OCI-M2 (cell line): ENCODE data around the gene GRAPL.
"Not testable (repeated sequence)": the region's sequence is repeated elsewhere in the genome, so short reads cannot be mapped to it uniquely, and the experiment has no call there.

ENCODE experiments used
- DNase-seq: peaks from one replicate; lab custom pipeline; 2025; ENCODE audit not compliant: unreplicated experiment; lab: John Stamatoyannopoulos, UW

Gene GRAPL

DNA sequence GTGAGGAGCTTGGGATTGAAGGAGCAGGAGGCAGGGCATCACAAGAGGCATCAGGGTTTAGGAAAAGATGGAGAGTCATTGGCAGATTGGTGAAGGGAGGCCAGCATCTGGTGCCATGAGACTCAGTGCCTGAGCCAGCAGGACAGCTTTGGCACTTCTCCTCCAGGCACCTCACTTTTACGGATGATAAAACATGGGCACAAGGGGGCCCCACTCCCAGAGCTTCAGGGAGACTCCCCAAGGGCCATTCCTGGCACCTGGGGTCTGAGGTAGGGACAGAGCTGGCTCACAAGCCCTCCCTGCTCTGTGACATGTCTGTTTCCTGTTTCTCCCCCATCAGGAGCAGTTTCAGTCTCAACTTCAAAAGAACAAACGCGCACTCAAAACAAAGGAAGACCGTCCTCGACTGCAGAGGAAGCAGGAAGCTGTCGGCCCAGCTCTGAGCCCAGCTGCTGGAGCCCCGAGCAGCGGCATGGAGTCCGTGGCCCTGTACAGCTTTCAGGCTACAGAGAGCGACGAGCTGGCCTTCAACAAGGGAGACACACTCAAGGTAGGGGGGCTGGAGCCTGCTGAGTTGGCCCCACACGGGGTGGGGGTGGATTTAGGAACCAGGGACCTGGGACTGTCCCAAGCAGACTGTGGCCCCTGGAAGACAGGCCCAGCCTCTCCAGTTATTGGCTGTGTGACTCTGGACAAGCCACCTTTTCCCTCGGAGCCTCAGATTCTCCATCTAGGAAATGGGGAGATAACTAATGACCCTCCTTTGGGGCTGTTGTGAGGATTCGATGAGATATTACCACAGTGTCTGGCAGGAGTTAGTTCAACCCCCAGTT lies at the start of gene GRAPL:
GRAPL (plus strand) TSS at position 442 of the 833 bp plus-strand sequence; CDS start at position 473, 31 bp downstream.
- DNase-seq: not testable (repeated sequence)

DNA sequence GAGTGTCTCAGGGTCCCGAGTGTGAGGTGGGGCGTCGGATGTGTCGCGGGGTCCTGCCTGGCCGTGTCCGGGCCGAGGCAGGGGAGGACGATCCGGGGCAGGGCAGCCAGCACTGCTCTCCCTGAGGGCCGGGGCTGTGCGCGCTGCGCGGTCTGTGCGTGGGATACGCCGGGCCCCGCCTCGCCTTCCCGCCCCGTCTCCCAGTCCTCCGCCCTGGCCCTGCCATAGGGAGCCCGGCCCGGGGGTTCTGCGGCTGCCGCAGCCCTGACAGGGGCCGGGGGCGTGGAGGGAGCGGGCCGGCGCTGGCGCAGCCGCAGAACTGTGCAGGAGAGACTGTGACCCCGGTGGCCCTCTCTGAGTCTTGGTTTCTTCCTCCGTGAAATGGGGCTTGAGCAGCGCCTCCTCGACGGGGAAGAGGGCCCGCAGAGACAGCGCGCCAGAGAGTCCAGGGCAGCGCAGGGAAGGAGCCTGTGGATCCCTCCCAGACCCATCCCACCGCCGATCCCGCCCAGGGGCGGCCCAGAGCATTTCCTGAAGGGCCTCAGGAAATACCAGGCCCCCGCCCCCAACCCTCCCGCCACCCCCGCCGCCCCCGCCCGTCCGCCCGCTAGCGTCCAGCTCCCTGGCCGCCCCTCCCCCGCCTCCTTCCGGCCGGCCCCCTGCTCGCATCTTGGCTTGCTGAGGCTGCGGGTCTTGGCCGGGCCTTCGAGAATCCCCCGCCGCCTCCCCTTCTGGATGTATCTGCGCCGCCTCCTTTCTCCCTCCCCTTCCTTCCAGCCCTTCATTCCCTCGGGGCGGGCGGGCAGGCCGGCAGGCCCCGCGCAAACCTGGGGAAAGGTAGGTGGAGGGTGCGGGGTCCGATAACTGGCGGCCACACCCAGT lies 38.3 kb upstream of the GRAPL start:
- DNase-seq: not testable (repeated sequence)

DNA sequence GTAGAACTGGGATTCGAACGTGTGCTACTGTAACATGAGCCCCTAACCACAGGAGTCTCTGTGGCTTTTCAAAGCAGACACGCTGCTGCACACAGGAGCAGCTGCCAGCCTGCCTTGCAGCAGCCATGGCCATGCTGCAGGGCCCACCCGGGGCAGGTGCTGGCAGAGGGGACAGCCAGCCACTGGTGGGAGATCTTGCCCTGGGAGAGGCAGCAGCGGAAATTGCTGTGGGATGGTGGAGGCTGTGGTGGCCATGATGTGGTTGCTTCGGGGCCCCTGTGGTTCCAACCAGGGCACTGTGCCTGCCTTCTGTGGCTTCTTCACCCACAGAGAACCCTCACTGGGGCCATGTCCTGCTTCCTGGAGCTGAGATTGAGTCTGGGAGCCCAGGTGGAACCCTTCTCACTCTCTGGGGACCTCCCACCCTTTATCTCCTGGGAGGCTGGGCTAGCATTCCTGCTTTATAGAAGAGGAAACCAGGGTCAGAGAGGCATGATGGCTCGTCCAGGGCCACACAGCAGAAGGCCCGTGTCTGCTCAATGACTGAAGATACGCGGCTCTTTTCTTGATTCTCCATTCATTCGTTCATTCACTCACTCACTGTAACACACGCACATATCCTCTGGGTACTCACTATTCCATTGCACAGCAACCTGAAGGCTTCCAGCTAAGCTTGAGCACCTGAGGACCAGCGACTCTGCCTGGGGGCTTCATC lies 37.2 kb upstream of the GRAPL start:
- DNase-seq: not testable (repeated sequence)

DNA sequence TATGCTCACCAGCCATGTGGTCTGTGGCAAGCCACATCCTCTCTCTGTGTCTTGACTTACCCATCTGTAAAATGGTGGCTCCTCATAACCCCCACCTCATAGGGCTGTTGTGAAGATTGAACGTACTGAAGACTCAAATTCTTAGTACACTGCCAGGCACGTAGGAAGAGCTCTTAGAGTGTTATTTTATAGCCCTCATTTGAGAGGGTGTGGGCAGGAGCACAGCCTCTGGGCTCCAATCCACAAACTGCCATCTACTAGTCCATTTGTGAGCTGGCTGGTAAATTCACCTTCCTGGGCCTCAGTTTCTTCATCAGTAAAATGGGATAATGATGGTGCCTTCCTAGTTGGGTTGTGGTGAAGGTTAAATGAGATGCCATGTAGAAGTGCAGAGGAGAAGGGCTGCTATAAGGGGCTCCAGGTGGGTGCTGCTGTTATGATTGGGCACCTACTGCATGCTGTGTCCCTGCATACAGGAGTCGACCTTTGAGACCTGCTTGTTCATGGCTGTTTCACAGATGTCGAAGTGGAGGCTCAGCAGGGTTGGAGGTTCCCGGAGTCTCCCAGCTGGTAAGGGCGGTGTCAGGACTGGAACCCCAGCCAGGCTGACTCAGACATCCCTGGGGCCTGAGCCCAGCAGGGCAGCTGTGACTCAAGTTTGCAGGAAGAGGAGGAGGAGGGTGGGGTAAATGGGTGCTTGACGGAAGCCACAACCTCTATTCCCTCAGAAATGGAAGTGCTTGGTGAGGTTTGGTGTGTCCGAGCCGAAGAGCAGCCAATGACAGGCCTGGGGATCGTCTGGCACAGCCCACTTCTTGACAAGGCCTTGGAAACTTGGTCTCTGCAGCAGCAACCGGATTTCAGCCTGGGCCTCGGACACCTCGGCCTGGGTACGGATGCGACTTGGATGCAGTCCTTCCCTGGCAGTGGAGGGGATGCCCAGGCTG lies 34.4 kb upstream of the GRAPL start:
- not testable (repeated sequence) for DNase-seq

DNA sequence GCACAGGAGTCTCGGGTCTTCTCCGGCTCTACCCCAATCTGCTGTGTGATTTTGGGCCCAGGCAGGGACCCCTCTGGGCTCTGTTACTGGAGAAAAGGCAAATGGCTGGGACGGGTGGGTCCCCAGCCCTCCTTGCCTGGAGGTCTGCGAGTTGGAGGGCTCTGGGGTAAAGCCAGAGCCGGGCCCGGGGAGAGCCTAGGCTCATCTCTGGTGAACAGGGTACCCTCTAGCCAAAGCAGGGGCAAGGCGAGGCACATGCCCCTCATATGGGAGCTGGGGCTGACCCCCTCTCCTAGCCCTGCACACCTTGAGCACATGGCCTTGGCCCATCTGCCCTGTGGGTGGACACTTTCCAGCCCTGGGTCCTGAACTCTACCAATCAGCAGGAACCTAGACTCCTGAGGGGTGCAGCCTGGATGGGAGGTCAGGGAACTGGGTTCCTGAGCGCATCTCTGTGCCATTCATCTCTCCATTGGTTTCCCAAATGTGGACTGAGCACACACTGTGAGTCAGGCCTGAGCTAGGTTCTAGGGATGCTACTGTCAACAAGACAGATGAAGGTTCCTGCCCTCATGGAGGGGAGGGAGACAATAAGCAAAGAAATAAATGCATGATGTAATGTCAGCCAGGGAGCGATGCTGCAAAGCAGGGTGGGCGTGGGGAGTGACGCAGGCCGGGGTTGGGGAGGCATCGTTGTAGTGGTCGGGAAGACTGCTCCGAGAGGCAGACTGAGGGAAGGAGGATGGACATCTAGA lies 33.5 kb upstream of the GRAPL start:
- DNase-seq: not testable (repeated sequence)

DNA sequence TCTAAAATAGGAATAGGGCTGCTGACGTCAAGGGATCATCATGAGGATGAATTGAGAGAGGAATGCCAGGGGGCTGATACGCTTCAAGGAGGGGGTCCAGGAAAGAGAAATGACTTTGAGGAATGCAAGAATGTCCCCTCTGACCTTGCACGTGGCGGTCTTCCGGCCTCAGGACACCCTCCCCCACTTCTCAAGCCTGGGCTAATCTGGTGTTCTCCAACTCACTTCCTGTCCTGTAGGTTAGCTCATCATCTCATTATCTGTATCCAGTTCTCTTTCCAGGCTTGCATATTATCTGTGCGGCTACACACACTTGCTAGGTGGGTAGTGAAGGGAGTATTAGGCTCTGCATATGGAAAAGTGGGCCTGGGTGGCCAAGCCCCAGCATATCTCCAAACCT lies 18.9 kb upstream of the GRAPL start:
- DNase-seq: not testable (repeated sequence)

DNA sequence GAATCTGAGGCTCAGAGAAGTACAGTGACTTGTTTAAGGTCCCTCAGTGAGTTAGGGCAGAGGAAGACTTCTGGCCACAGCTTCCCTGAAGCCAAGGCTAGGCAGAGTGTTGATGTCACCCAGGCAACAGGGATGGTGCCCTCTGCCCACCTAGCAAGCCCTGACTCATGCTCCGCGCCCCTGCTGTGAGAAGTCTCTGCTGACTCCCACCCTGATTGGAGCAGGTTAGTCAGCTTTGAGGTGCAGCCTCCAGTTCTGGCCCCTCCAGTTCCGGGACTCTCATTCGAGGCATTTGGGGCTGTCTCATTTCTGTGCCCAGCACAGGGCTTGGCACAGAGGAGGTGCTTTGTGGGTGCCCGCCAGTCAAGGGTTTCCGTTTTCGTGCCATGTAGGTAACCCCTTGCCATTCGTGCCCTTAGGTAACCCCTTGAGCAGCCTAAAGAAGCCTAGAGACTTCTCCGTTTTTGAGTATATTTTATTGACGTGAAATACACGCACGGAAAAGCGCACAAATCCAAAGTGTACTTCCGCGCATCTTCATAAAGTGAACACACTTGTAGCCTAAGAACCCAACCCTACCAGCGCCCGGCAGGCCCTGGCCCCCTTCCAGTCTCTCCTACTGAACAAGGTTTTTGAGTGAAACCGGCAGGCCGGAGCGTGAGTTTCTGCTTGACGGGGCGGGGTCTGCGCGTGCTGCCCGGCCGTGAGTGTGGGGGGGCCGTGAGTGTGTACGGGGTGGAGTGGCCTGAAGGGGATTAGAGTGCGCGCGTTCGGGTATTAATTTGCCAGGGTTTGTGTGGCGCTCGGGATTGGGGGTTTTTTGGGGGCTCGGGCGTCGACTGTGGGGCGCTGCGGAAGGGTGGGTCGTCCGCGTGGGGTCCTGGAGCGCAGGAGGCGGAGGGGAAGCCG lies 16.9 kb upstream of the GRAPL start:
- DNase-seq: not testable (repeated sequence)

DNA sequence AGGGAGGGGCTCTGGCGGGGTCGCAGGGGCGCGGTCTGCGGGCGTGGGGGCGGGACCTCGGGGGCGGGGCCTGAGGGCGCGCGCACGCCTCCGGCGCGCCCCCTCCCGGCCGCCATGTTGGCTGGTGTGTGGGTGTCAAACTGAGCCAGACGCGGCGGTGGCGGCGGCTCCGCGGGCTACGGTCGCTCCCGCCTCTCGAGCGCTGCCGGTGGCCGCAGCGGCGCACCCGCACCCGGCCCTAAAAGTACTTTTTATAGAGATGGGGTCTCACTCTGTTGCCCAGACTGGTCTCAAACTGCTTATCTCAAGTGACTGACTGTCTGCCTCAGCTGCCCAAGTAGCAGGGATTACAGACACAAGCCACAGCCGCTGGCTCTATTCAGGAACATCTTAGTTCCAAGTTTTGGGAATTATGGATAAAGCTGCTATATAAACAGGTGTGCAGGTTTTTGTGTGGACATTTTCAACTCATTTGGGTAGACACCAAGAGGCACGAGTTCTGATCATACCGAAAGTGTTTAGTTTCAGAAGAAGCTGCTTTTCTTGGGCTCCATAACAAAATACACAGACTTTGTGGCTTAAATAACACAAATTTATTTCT lies 16.2 kb upstream of the GRAPL start:
- not testable (repeated sequence) for DNase-seq

DNA sequence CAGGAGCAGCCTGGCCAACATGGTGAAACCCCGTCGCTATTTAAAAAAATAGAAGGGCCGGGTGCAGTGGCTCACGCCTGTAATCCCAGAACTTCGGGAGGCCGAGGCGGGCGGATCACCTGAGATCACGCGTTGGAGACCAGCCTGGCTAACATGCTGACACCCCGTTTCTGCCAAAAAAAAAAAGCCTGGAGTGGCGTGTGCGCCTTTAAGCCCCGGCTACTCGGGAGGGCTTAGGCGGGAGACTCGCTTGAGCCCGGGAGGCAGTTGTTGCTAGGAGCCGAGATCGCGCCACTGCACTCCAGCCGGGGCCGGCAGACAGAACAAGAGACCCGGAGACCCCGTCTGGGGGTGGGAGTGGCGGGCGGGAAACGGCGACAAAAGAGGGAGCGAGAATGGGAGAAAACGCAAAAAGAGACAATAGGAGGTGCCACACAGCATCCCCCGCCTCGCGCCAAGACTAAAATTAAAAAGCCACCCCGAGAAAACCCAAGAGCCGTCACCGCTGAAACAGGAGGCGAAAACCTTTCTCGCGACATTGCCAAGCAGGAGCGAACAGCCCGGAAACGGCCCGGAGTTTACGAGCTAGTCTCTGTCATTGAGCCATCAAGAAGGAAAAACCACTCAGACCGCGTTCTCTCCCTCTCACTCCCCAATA lies 15.5 kb upstream of the GRAPL start:
- DNase-seq: not testable (repeated sequence)

DNA sequence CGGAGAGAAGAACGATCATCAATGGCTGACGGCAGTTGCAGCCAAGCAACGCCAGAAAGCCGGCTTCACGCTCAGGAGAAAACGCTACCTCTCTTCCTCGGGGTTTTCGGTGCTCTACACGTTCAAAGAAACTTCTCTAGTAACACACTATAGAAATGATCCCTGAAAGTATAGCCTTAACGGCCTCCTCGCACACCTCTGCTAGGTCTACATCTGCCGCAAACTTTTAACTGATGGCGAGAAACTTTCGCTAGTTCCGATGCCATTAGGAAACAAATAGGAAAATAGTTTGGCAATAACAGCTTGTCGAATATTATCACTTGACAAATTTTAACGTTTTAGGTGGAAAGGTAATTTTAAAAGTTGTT lies 14.9 kb upstream of the GRAPL start:
- DNase-seq: not testable (repeated sequence)

DNA sequence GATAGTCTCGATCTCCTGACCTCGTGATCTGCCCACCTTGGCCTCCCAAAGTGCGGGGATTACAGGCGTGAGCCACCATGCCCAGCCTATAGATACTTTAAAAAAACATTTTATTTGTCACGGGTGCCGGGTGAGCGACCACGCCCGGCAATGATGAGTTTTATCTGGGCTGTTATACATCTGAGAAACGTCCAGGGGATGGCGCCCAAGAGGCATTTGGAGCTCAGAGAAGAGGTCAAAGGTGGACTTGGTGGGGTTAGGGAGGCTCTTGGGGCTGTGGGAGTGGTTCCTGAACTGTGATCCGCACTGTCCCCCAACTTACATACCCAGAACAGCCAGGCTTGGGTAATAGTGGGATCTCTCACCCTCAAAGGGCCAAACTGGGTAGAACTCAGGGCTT lies 8.7 kb upstream of the GRAPL start:
- DNase-seq: not testable (repeated sequence)

DNA sequence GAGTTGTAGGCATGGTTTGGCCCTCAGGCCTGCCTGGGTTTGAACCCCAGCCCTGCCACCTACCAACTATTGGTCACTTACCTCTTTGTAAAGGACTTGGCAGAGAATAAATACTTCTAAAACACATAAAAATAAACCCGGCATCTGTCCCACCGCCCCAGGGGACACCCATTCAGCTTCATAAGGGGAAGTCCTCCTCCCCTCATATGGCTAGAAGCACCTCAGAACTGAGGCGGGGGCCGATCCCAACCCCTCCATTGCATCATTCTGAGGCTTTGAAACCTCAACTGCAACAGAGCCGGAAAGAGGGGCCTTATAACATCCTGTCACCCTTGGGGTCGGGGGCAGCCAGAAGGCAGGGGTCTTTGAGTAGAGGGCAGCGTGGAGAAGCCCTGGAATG lies 2.1 kb upstream of the GRAPL start:
- DNase-seq: not testable (repeated sequence)

DNA sequence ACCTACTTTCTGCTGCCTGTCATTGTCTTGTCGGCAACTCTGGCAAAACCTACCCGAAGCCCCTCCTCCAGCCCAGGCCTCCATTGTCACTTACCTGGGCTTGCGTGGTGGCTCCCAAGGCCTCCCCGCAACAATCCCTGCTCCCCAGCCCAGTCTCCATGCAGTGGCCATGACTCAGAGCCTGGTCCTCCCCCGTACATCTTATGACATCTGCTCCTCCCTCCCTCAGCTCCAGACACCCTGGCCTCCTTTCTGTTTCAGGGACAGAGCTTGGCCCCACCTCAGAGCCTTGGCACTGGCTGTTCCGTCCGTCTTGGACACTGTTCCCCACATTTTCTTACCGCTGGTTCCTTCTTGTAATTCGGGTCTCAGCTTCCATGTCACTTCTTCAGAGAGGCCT lies 2.1 kb downstream of the GRAPL start:
- not testable (repeated sequence) for DNase-seq

DNA sequence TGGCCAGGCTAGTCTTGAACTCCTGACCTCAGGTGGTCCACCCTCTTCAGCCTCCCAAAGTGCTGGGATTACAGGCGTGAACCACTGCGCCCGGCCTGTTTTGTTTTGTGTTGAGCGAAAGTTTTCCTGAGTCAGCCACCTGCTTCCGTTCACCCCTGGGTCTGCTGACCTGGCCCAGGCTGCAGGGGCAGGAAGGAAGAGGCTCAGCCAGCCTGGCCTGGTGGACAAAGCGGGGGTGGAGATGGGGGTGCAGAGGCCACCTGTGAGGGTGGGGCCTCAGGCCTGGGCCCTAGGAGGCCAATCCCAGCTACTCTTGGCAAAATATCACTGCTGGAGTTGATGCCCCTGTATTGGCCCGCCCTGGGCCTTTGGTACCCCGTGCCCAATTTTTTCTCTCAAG lies 3.7 kb downstream of the GRAPL start:
- not testable (repeated sequence) for DNase-seq

DNA sequence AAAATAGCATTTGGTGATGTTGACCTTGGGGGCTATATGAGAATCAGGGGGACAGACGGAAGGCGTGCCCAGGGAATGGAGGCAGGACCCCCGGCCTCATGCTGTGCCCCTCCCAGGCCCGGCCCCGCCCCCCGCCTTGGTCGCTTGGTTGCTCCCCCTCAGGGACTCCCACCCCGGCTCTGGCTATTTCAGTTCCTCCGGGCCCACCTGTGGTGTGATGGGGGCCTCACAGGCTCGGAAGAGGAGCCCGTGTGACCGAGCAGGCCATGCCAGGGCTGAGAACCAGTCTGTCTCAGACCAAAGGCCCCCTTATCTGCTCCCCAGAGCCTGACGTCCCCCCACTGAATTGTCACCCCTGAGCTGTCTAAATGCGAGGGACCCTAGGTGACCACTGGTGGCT lies 4.4 kb downstream of the GRAPL start:
- not testable (repeated sequence) for DNase-seq

DNA sequence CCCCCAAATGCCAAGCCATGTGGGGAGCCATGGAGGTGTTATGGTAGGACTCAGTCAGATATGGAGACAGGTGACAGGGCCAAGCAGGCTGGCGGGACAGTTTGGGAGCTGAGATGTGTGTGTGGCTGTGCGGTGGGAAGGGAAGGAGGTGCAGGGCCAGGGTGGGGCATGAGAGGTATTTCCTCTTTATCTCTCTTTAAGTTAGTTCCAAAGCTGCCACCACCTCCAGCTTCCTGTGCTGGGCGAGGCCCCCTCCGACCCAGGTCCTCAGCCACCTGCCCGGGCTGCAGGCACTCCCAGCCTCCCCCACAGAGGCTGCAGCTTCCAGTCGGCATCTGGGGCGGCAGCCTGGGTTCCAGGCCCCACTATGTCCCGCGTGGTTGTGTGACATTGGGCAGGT lies 6.4 kb downstream of the GRAPL start:
- not testable (repeated sequence) for DNase-seq

DNA sequence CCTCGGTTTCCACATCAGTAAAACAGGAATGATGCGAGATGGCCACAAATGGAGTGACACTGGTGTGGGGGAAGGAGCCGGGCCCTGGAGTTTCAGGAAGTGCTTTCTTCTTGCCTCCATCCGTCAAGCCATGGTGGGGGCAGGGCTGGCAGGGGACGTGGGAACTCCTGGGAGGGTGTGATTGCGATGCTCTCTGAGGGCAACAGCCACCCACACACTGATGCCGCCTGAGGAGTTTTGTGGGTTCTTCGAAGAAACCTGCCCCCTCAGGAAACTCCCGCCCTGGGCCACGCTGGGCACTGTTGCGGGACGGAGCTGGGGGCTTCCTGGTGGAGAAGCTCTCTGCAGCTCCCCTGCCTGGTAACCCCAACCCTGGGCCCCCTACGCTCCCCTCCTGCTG lies 8.0 kb downstream of the GRAPL start:
- not testable (repeated sequence) for DNase-seq
